Measurements from ENCODE around the gene GCC1. TPM values are rescaled to one million over a fixed set of nuclear protein-coding genes. Genes with fewer than 3 reads are reported as not detected.
"Not testable (repeated sequence)": the region's sequence is repeated elsewhere in the genome, so short reads cannot be mapped to it uniquely, and the experiment has no call there.

Gene GCC1
- total RNA-seq, 2 donors from 2014 or later = 14.8 to 15.3 TPM

DNA sequence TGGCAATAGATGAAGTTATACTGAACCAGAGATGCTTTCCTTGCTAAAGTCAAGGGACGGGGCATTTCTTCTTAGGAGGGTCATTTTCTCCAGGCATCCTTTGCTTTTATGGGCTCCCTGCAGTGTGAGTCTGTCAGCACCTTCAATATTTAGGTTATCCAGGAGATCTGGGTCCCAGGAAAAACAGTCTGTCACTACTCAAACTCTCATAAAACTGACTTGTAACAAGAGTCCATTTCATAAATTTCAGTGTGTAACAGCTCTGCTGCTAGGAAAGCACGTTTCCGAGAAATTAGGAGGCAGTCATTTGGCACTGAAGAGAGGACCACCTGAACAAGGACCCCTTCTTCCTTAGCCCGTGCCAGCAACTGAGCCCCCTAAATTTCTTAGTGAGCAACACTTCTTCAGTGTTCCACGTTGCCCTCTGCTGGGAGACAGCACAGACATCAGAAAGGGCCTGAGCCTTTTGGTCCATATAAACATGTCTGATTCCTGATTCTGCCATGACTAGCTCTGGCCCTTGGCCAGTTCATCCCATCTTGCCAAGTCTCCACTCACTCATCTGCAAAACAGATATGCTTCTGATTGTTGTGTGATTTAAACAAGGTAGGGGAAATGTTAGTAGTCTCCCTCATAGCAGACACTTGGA, 7.2 kb downstream of the GCC1 start:
- TF ChIP-seq, protein P1, sequence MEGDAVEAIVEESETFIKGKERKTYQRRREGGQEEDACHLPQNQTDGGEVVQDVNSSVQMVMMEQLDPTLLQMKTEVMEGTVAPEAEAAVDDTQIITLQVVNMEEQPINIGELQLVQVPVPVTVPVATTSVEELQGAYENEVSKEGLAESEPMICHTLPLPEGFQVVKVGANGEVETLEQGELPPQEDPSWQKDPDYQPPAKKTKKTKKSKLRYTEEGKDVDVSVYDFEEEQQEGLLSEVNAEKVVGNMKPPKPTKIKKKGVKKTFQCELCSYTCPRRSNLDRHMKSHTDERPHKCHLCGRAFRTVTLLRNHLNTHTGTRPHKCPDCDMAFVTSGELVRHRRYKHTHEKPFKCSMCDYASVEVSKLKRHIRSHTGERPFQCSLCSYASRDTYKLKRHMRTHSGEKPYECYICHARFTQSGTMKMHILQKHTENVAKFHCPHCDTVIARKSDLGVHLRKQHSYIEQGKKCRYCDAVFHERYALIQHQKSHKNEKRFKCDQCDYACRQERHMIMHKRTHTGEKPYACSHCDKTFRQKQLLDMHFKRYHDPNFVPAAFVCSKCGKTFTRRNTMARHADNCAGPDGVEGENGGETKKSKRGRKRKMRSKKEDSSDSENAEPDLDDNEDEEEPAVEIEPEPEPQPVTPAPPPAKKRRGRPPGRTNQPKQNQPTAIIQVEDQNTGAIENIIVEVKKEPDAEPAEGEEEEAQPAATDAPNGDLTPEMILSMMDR (conservative IDR thresholded peaks at IDR 0.05) = peak; percentile 67
- Mint-ChIP-seq H3K27me3 (ENCODE audit: insufficient read depth) (no peaks in the 10 kb centered on the region), H3K9me3 (no peaks in the 10 kb centered on the region), H3K4me3 (no peak overlapping the region), H3K36me3 (ENCODE audit: low read depth) (peaks cover 28% of the 10 kb centered on the region), H3K4me1 (no peaks in the 10 kb centered on the region), H3K27ac (no peak overlapping the region)
- Histone ChIP-seq H3K9me3 (ENCODE audit: control insufficient read depth, low read length) (no peaks in the 10 kb centered on the region), H3K36me3 (ENCODE audit: control insufficient read depth, insufficient read depth, low read length) (peaks cover 32% of the 10 kb centered on the region), H3K9ac (ENCODE audit: extremely low read depth, low read length, poor library complexity, severe bottlenecking) (no peak overlapping the region), H3K4me1 (ENCODE audit: control insufficient read depth, insufficient read depth, low read length) (no peaks in the 10 kb centered on the region), H3K27ac (ENCODE audit: low read depth, low read length) (no peak overlapping the region), H3K4me3 (ENCODE audit: low read length) (no peak overlapping the region), H3K27me3 (ENCODE audit: control insufficient read depth, insufficient read depth, low read length, poor library complexity, severe bottlenecking) (no peaks in the 10 kb centered on the region)
- DNase-seq = no peak
- 80 to 85% methylated on average over 4 to 5 of the region's 5 CpGs for WGBS, 2 experiments (ENCODE audit: insufficient coverage in 1 of 2, insufficient read length in 1 of 2)

DNA sequence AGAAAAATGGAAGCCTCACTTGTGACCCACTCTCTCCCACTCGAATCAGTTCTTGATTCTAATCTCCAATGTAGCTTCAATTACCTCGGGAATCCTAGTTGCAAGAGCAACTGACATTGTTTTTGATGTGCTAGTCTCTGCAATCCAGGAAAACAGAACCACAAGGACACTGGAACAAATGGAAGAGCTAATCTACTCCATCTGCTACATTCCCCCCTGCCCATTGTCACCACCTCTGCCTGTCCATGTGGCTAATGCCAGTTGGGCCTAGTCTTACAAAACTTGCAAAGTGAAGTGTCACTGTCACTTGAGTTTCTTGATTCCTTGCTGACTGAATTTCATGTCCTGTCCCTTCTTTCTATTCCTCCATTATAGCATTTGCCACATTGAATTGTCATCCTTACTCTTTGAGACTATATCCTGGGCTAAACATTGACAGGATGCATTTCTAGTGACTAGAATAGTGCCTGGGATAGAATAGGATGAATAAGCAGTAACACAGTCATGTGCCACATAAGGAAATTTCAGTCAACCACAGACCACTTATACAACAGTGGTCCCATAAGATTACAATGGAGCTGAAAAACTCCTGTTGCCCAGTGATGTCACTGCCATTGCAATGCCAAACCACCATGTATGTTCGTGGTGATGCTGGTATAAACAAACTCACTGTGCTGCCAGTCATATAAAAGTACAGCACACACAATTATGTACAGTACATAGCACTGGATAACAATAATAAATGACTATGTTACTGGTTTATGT, 13.5 kb downstream of the GCC1 start:
- H3K27me3 ChIP-seq (ENCODE audit: control insufficient read depth, insufficient read depth, low read length, poor library complexity, severe bottlenecking) = no peaks in the 10 kb centered on the region
- no peaks in the 10 kb centered on the region for H3K4me1 ChIP-seq (ENCODE audit: control insufficient read depth, insufficient read depth, low read length)
- Mint-ChIP-seq H3K36me3 (ENCODE audit: low read depth) (peaks cover 5% of the 10 kb centered on the region), H3K4me3 (no peak overlapping the region), H3K9me3 (peaks cover 9% of the 10 kb centered on the region), H3K4me1 (no peaks in the 10 kb centered on the region), H3K27me3 (ENCODE audit: insufficient read depth) (peaks cover 1% of the 10 kb centered on the region), H3K27ac (no peak overlapping the region)
- H3K27ac ChIP-seq (ENCODE audit: low read depth, low read length) = no peak overlapping the region
- TF ChIP-seq, protein P1 (conservative IDR thresholded peaks at IDR 0.05) = no peak
- no peak overlapping the region for H3K9ac ChIP-seq (ENCODE audit: extremely low read depth, low read length, poor library complexity, severe bottlenecking)
- no peak for DNase-seq
- WGBS, 2 experiments (ENCODE audit: insufficient coverage in 1 of 2, insufficient read length in 1 of 2) = 84 to 96% methylated on average over 2 to 3 of the region's 3 CpGs
- H3K36me3 ChIP-seq (ENCODE audit: control insufficient read depth, insufficient read depth, low read length) = no peaks in the 10 kb centered on the region
- H3K4me3 ChIP-seq (ENCODE audit: low read length) = no peak overlapping the region
- peaks cover 13% of the 10 kb centered on the region for H3K9me3 ChIP-seq (ENCODE audit: control insufficient read depth, low read length)

DNA sequence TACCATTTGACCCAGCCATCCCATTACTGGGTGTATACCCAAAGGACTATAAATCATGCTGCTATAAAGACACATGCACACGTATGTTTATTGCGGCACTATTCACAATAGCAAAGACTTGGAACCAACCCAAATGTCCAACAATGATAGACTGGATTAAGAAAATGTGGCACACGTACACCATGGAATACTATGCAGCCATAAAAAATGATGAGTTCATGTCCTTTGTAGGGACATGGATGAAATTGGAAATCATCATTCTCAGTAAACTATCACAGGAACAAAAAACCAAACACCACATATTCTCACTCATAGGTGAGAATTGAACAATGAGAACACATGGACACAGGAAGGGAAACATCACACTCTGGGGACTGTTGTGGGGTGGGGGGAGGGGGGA, 17.4 kb downstream of the GCC1 start:
- not testable (repeated sequence) for H3K36me3 ChIP-seq (ENCODE audit: control insufficient read depth, insufficient read depth, low read length); H3K4me3 Mint-ChIP-seq; H3K27ac ChIP-seq (ENCODE audit: low read depth, low read length); H3K27me3 ChIP-seq (ENCODE audit: control insufficient read depth, insufficient read depth, low read length, poor library complexity, severe bottlenecking); DNase-seq; H3K9ac ChIP-seq (ENCODE audit: extremely low read depth, low read length, poor library complexity, severe bottlenecking); H3K4me1 Mint-ChIP-seq; H3K4me1 ChIP-seq (ENCODE audit: control insufficient read depth, insufficient read depth, low read length); H3K36me3 Mint-ChIP-seq (ENCODE audit: low read depth); H3K27ac Mint-ChIP-seq; H3K4me3 ChIP-seq (ENCODE audit: low read length)
- Mint-ChIP-seq H3K9me3 (peaks cover 15% of the 10 kb centered on the region), H3K27me3 (ENCODE audit: insufficient read depth) (peaks cover 20% of the 10 kb centered on the region)
- peaks cover 20% of the 10 kb centered on the region for H3K9me3 ChIP-seq (ENCODE audit: control insufficient read depth, low read length)
- no CpG with 5 or more reads among the region's 3 CpGs for WGBS, 2 experiments (ENCODE audit: insufficient coverage in 1 of 2, insufficient read length in 1 of 2)

Data from endodermal cell (in vitro differentiated cells).